Muscle layer of duodenum (tissue), 2 donors: ENCODE data around the gene PALLD.

Experiments
- H3K27ac ChIP-seq: one replicate; pipeline ENCODE4 v1.7.0; 2013; ENCODE audit warnings: mild to moderate bottlenecking, low read length
- H3K27me3 ChIP-seq: one replicate; pipeline ENCODE4 v1.7.0; 2013; ENCODE audit warnings: low read depth, mild to moderate bottlenecking, control low read depth, low read length
- H3K36me3 ChIP-seq, 2 donors: one replicate each; pipeline ENCODE4 v1.7.0; 2013; ENCODE audit warnings: low read length in 2 of 2, control low read depth in 1 of 2, mild to moderate bottlenecking in 1 of 2; ENCODE audit not compliant: insufficient read depth in 2 of 2, control insufficient read depth in 1 of 2
- H3K4me1 ChIP-seq, 2 donors: one replicate each; pipeline ENCODE4 v1.7.0; 2013; ENCODE audit warnings: low read length in 2 of 2, mild to moderate bottlenecking in 2 of 2, control low read depth in 1 of 2, moderate library complexity in 1 of 2; ENCODE audit not compliant: insufficient read depth in 2 of 2, control insufficient read depth in 1 of 2
- H3K4me3 ChIP-seq, 2 donors: one replicate each; pipeline ENCODE4 v1.7.0; 2013; ENCODE audit warnings: low read length in 2 of 2, low read depth in 1 of 2, mild to moderate bottlenecking in 1 of 2
- H3K9me3 ChIP-seq, 2 donors: one replicate each; pipeline ENCODE4 v1.7.0; 2013; ENCODE audit warnings: low read length in 2 of 2, control low read depth in 1 of 2, mild to moderate bottlenecking in 1 of 2; ENCODE audit not compliant: control insufficient read depth in 1 of 2
- donor health status: healthy.

PALLD gene

GRCh38 chr4:168765726-168766125 is 268.9 kb downstream of the PALLD start:
- Histone ChIP-seq H3K27ac (peak overlapping the region; percentile 64), H3K4me3 (no peak overlapping the region), H3K27me3 (no peaks in the 10 kb centered on the region), H3K9me3 (no peaks in the 10 kb centered on the region), H3K36me3 (no peaks in the 10 kb centered on the region), H3K4me1 (peaks cover 0 to 17% of the 10 kb centered on the region in 2 donors)

DNA sequence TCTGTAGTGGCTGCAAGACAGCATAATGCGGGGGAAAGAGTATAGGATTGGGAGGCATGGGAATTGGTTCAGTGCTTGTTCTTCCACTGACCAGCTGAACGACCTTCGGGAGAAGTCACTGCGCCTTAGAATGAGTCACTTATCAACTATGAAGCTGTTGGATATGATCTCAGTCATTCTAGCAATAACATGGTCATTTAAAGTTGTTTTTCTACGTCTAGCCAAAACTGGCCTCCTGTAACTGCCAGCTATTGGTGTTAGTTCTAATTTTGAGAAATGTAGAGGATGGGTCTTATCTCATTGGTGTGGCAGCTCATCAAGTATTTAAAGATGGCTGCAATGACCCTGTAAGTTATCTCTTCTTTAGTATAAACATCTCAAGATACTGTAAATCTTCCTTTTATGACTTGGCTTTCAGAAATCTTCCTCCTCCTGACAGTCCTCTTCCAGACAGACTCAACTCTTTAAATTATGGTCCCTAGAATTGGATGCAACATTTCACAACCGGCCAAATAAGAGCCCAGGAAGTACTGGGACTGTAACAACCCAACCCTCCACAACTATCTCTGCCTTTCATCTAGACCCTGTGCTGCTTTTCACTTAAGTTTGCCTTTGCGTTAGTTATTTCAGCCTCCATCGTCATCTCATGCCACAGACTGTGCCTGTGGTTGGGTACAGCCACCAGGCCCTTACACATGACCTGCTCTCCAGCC is 269.9 kb downstream of the PALLD start:
- no peaks in the 10 kb centered on the region for H3K9me3 ChIP-seq
- H3K4me3 ChIP-seq = no peak overlapping the region
- H3K27ac ChIP-seq = peak overlapping the region; percentile 64
- H3K4me1 ChIP-seq = peaks cover 0 to 17% of the 10 kb centered on the region in 2 donors
- H3K36me3 ChIP-seq = no peaks in the 10 kb centered on the region
- no peaks in the 10 kb centered on the region for H3K27me3 ChIP-seq

GRCh38 chr4:168769416-168769815 is 272.6 kb downstream of the PALLD start:
- Histone ChIP-seq H3K4me1 (peaks cover 0 to 17% of the 10 kb centered on the region in 2 donors), H3K4me3 (no peak overlapping the region), H3K27me3 (no peaks in the 10 kb centered on the region), H3K9me3 (no peaks in the 10 kb centered on the region), H3K36me3 (no peaks in the 10 kb centered on the region), H3K27ac (peak overlapping the region; percentile 6)

- H3K9me3 ChIP-seq = no peaks in the 10 kb centered on the region
- H3K4me3 ChIP-seq = no peak overlapping the region
- H3K27ac ChIP-seq = peak overlapping the region; percentile 2
- no peaks in the 10 kb centered on the region for H3K36me3 ChIP-seq
- peaks cover 0 to 17% of the 10 kb centered on the region in 2 donors for H3K4me1 ChIP-seq
- H3K27me3 ChIP-seq = no peaks in the 10 kb centered on the region
These were observed 273.0 kb downstream of the PALLD start for GRCh38 chr4:168769837-168770236.

GRCh38 chr4:168771251-168771650 is 274.4 kb downstream of the PALLD start:
- H3K4me1 ChIP-seq = peaks cover 0 to 5% of the 10 kb centered on the region in 2 donors

GRCh38 chr4:168773388-168774195 is 276.7 kb downstream of the PALLD start:
- Histone ChIP-seq H3K4me3 (no peak overlapping the region), H3K27ac (no peak overlapping the region), H3K36me3 (no peaks in the 10 kb centered on the region), H3K4me1 (no peaks in the 10 kb centered on the region), H3K27me3 (no peaks in the 10 kb centered on the region), H3K9me3 (peaks cover 0 to 11% of the 10 kb centered on the region in 2 donors)

More at GRCh38 chr4:168771251-168771650, 274.4 kb downstream of the PALLD start:
- Histone ChIP-seq H3K4me3 (no peak overlapping the region), H3K27ac (no peak overlapping the region), H3K9me3 (peaks cover 0 to 7% of the 10 kb centered on the region in 2 donors), H3K36me3 (no peaks in the 10 kb centered on the region), H3K27me3 (no peaks in the 10 kb centered on the region)

GRCh38 chr4:168776382-168776781 is 279.5 kb downstream of the PALLD start:
- Histone ChIP-seq H3K27me3 (no peaks in the 10 kb centered on the region), H3K9me3 (peaks cover 0 to 11% of the 10 kb centered on the region in 2 donors), H3K27ac (no peak overlapping the region), H3K4me3 (no peak overlapping the region), H3K4me1 (no peaks in the 10 kb centered on the region), H3K36me3 (no peaks in the 10 kb centered on the region)

DNA sequence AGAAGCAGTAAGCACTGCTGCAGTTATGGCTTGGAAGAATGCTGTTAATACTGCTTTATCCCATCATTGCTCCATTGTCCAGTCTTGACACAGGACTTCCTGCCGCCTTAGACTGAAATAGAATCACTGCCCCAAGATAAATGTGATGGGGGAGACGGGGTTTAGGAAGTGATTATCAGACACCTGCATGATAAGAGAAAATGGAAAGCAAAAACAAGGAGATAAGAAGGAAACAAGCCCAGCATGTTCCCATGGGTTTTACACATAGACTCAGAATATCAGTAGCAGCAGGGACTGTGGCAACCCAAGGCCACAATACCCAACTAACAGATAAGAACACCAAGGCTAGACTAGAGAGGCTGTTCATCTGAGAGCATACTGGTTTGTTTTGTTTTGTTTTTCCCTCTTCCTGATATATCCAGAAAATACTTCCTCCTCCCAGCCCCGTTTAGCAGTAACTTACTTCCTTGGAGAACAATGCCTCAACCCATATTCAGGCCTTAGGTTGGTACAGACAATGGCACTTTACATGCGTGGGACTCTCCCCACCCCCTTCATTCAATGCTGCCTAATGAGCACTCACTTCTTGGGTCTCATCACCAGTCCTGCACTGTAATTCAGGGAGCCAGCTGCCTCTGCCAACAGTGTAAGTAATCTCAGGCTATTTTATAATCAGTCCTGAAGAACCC is 280.6 kb downstream of the PALLD start:
- H3K9me3 ChIP-seq = peaks cover 0 to 11% of the 10 kb centered on the region in 2 donors
- H3K27ac ChIP-seq = no peak overlapping the region
- H3K4me3 ChIP-seq = no peak overlapping the region
- H3K4me1 ChIP-seq = no peaks in the 10 kb centered on the region
- H3K36me3 ChIP-seq = no peaks in the 10 kb centered on the region
- no peaks in the 10 kb centered on the region for H3K27me3 ChIP-seq

DNA sequence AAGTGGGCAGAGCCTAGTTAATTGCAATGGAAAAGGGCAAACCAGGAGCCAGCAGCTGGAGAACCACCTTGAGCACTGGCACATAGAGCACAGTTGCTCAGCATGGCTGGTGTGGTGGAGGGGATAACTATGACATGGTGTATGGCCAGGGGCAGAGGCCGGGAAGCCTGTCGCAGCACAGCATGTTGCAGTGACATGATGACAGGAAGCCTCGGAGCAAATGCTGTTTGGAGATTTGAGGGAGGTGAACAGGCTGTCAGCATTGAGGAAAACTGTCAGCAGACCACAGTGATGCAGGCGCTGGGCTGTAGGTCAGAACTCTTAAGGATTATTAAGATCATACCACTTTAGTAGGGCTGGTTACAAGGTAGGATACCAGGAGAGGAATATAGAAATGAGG is 284.5 kb downstream of the PALLD start:
- no peaks in the 10 kb centered on the region for H3K4me1 ChIP-seq
- H3K9me3 ChIP-seq = peaks cover 0 to 2% of the 10 kb centered on the region in 2 donors
- H3K4me3 ChIP-seq = no peak overlapping the region
- H3K27me3 ChIP-seq = no peaks in the 10 kb centered on the region
- no peak overlapping the region for H3K27ac ChIP-seq
- no peaks in the 10 kb centered on the region for H3K36me3 ChIP-seq

GRCh38 chr4:168781926-168782325 is 285.1 kb downstream of the PALLD start:
- Histone ChIP-seq H3K9me3 (no peaks in the 10 kb centered on the region), H3K27me3 (no peaks in the 10 kb centered on the region), H3K4me1 (no peaks in the 10 kb centered on the region), H3K4me3 (no peak overlapping the region), H3K36me3 (no peaks in the 10 kb centered on the region), H3K27ac (no peak overlapping the region)

DNA sequence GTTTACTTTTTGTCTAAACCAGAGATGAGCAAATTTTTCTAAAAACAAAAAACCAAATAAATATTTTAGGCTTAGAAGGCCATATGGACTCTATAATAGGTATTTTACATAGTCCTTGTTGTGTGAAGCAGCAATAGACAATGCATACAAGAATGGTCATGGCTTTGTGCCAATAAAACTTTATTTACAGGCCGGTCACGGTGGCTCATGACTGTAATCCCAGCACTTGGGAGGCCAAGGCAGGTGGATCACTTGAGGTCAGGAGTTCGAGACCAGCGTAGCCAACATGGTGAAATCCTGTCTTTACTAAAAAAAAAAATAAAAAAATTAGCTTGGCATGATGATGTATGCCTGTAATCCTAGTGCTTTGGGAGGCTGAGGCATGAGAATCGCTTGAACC is 285.6 kb downstream of the PALLD start:
- H3K36me3 ChIP-seq = no peaks in the 10 kb centered on the region
- H3K27ac ChIP-seq = no peak overlapping the region
- H3K27me3 ChIP-seq = no peaks in the 10 kb centered on the region
- no peak overlapping the region for H3K4me3 ChIP-seq
- no peaks in the 10 kb centered on the region for H3K4me1 ChIP-seq
- no peaks in the 10 kb centered on the region for H3K9me3 ChIP-seq
